Stimulated activated CD4-positive, alpha-beta T cell treated with anti-CD3 and anti-CD28 coated beads, Interleukin-4, amount 100 ng/mL, for 1 hour (primary cell): ENCODE results near the gene PDIA4.

Experiments used
- DNase-seq: peaks from one replicate; pipeline ENCODE4 v3.0.0-alpha.2; 2020

The PDIA4 gene

GRCh38 chr7:148963583-148964482 is 64.5 kb downstream of the PDIA4 start:
- no peak for DNase-seq

GRCh38 chr7:148962823-148963582 is 65.3 kb downstream of the PDIA4 start:
- DNase-seq: peak; percentile 60

GRCh38 chr7:148962440-148962822 is 65.9 kb downstream of the PDIA4 start:
- DNase-seq: no peak

- DNase-seq: no peak
These were observed 68.6 kb downstream of the PDIA4 start for GRCh38 chr7:148959726-148960125.

- DNase-seq: no peak
These were observed 70.2 kb downstream of the PDIA4 start for GRCh38 chr7:148958061-148958460.

- no peak for DNase-seq
These were observed 73.5 kb downstream of the PDIA4 start for GRCh38 chr7:148954766-148955165.

GRCh38 chr7:148953676-148954075 is 74.6 kb downstream of the PDIA4 start:
- no peak for DNase-seq
